B cell (primary cell): ENCODE measurements around the gene RABGAP1. TPM values are rescaled to one million over a fixed set of nuclear protein-coding genes. Genes with fewer than 3 reads are reported as not detected.

Experiments
- ATAC-seq: fragments of 200-7000 bp; cut with Tn5 transposase; one replicate; pipeline ENCODE4 v1.10.0; 2021; ENCODE audit warnings: low read depth, mild to moderate bottlenecking, moderate number of reproducible peaks, moderate library complexity
- CTCF ChIA-PET: fragments of 350-600 bp; sonication (Branson Sonifier 250); formaldehyde crosslinking; loops from one replicate; lab custom pipeline; 2021; ENCODE audit warnings: antibody characterized with exemption, inconsistent platforms; lab: Charles Lee
- POLR2A ChIA-PET: fragments of 350-600 bp; sonication (Branson Sonifier 250); formaldehyde crosslinking; loops from one replicate; lab custom pipeline; 2021; ENCODE audit warnings: antibody characterized with exemption; lab: Charles Lee
- DNase-seq: peaks from one replicate; pipeline ENCODE4 v3.0.0; 2013
- H2AFZ ChIP-seq: 2 replicates; pipeline ENCODE4 v1.6.1; 2012; ENCODE audit warnings: mild to moderate bottlenecking, low read depth, low read length; ENCODE audit not compliant: insufficient read depth, poor library complexity, severe bottlenecking
- H3K27ac ChIP-seq, 2 donors: 1 replicate in 1 of 2; 2 replicates in 1 of 2; pipeline ENCODE4 v1.5.1; 2012 to 2013; ENCODE audit warnings: low read length in 2 of 2, mild to moderate bottlenecking in 2 of 2, moderate library complexity in 1 of 2
- H3K27me3 ChIP-seq, 4 experiments: fragments of 200-600 bp in 1 of 4; sonication (generic) in 1 of 4; replicated peaks in 1 of 4; 1 replicate in 2 of 4; 2 replicates in 2 of 4; pipeline versions ENCODE4 v1.6.1 to v1.7.0; 2013 to 2016; ENCODE audit warnings: low read length in 3 of 4, mild to moderate bottlenecking in 2 of 4, mixed read lengths in 1 of 4, moderate library complexity in 1 of 4; ENCODE audit not compliant: insufficient read depth in 4 of 4, control insufficient read depth in 3 of 4; ENCODE audit errors: control extremely low read depth in 1 of 4
- H3K36me3 ChIP-seq, 2 experiments: replicated peaks in 1 of 2; 1 replicate in 1 of 2; 2 replicates in 1 of 2; pipeline versions ENCODE4 v1.6.1 to v1.7.1; 2013; ENCODE audit warnings: low read length in 1 of 2; ENCODE audit not compliant: insufficient read depth in 2 of 2, control insufficient read depth in 1 of 2; ENCODE audit errors: control extremely low read depth in 1 of 2, extremely low read depth in 1 of 2
- H3K4me1 ChIP-seq, 2 donors: fragments of 200-600 bp in 1 of 2; sonication (generic) in 1 of 2; 1 replicate in 1 of 2; 2 replicates in 1 of 2; pipeline versions ENCODE4 v1.5.1 to v1.6.1; 2013 to 2017; ENCODE audit warnings: low read length in 2 of 2; ENCODE audit not compliant: control insufficient read depth in 2 of 2, insufficient read depth in 2 of 2
- H3K4me2 ChIP-seq: replicated peaks from 2 replicates; pipeline ENCODE3; 2012; ENCODE audit warnings: mild to moderate bottlenecking, low read depth, low read length; ENCODE audit not compliant: poor library complexity, severe bottlenecking
- H3K4me3 ChIP-seq, 5 experiments: fragments of 200-600 bp in 1 of 5; sonication (generic) in 1 of 5; 1 replicate in 3 of 5; 2 replicates in 2 of 5; pipeline versions ENCODE4 v1.5.1 to v1.7.0; 2011 to 2016; ENCODE audit warnings: low read length in 4 of 5, mild to moderate bottlenecking in 4 of 5, low read depth in 2 of 5, control low read depth in 1 of 5, moderate library complexity in 1 of 5; ENCODE audit not compliant: insufficient read depth in 1 of 5; ENCODE audit errors: control extremely low read depth in 1 of 5, extremely low read depth in 1 of 5
- H3K79me2 ChIP-seq: fragments of 200-600 bp; sonication (generic); one replicate; pipeline ENCODE4 v1.6.0; 2016; ENCODE audit warnings: low read length; ENCODE audit not compliant: control insufficient read depth, insufficient read depth
- H3K9ac ChIP-seq: fragments of 200-600 bp; sonication (generic); 2 replicates; pipeline ENCODE4 v1.6.1; 2017; ENCODE audit warnings: mild to moderate bottlenecking, low read length, moderate library complexity
- H3K9me3 ChIP-seq, 3 donors: one replicate each; pipeline versions ENCODE4 v1.6.1 to v1.7.1; 2013; ENCODE audit warnings: low read length in 2 of 3; ENCODE audit not compliant: control insufficient read depth in 2 of 3, insufficient read depth in 1 of 3; ENCODE audit errors: control extremely low read depth in 1 of 3
- H4K20me1 ChIP-seq: 2 replicates; pipeline ENCODE4 v1.6.0; 2012; ENCODE audit warnings: mild to moderate bottlenecking, low read length; ENCODE audit not compliant: insufficient read depth, control insufficient read depth, poor library complexity, severe bottlenecking
- H3K27ac Mint-ChIP-seq: one replicate; pipeline ENCODE4 v1.8.0; 2021; ENCODE audit warnings: mixed read lengths
- H3K27me3 Mint-ChIP-seq: one replicate; pipeline ENCODE4 v1.8.0; 2021; ENCODE audit warnings: mixed read lengths
- H3K4me1 Mint-ChIP-seq: one replicate; pipeline ENCODE4 v1.8.0; 2021; ENCODE audit warnings: mixed read lengths
- H3K4me3 Mint-ChIP-seq: one replicate; pipeline ENCODE4 v1.8.0; 2021; ENCODE audit warnings: mixed read lengths
- H3K9me3 Mint-ChIP-seq: one replicate; pipeline ENCODE4 v1.8.0; 2022; ENCODE audit warnings: mixed read lengths; ENCODE audit not compliant: insufficient read depth
- EZH2 ChIP-seq: IDR thresholded peaks from 2 replicates; pipeline ENCODE4 v1.6.1; 2012; ENCODE audit warnings: borderline replicate concordance, low read depth, mild to moderate bottlenecking, moderate library complexity, low read length; ENCODE audit not compliant: insufficient read depth, poor library complexity, severe bottlenecking
- WGBS: methylation state at CpG from one replicate; pipeline ENCODE4 v1.1.5; 2013; ENCODE audit warnings: missing lambda C conversion rate; ENCODE audit not compliant: insufficient coverage; 5-methylcytosine and 5-hydroxymethylcytosine counted together
- intact Hi-C: fragments of 100-400 bp; cut with micrococcal nuclease; formaldehyde crosslinking; loops from one replicate; pipeline ENCODE4 v1.10.0; 2022
- polyA plus RNA-seq: library from polyadenylated mRNA; depleted of rRNA; stranded (reverse); fragments of >200 nt; gene quantifications from 2 replicates; pipeline ENCODE4 v1.2.3, GENCODE V29; 2012
- total RNA-seq, 2 donors: library from RNA; stranded (reverse); fragments of 120-200 nt in 1 of 2; gene quantifications; 1 replicate in 1 of 2; 2 replicates in 1 of 2; pipeline versions ENCODE4 v1.2.3 to v1.2.4, GENCODE V29; 2013 to 2022
- TF ChIP-seq, protein P1 (sequence below): fragments of 200-600 bp; IDR thresholded peaks from one replicate; pipeline ENCODE4 v1.8.0; 2022; ENCODE audit warnings: antibody characterized with exemption, mild to moderate bottlenecking

The RABGAP1 gene
- total and polyA plus RNA-seq, 2 donors (not counting 1 experiment from before 2014, with no cell fraction given), result 13.9 to 81.0 TPM

GRCh38 chr9:123149067-123149466 is 208.2 kb downstream of the RABGAP1 start:
- Histone ChIP-seq H3K36me3 (peaks cover 4 to 73% of the 10 kb centered on the region in 2 experiments), H3K9ac (no peak overlapping the region), H4K20me1 (no peaks in the 10 kb centered on the region), H3K4me2 (no peak overlapping the region), H3K27ac (no peak overlapping the region), H3K27me3 (no peaks in the 10 kb centered on the region), H3K79me2 (peaks cover 11% of the 10 kb centered on the region), H3K4me3 (no peak overlapping the region), H3K9me3 (no peaks in the 10 kb centered on the region), H3K4me1 (no peaks in the 10 kb centered on the region), H2AFZ (no peak overlapping the region)
- intact Hi-C loops, result no loop called here
- POLR2A ChIA-PET, result no interaction called here
- no peak for TF ChIP-seq EZH2
- TF ChIP-seq, protein P1, sequence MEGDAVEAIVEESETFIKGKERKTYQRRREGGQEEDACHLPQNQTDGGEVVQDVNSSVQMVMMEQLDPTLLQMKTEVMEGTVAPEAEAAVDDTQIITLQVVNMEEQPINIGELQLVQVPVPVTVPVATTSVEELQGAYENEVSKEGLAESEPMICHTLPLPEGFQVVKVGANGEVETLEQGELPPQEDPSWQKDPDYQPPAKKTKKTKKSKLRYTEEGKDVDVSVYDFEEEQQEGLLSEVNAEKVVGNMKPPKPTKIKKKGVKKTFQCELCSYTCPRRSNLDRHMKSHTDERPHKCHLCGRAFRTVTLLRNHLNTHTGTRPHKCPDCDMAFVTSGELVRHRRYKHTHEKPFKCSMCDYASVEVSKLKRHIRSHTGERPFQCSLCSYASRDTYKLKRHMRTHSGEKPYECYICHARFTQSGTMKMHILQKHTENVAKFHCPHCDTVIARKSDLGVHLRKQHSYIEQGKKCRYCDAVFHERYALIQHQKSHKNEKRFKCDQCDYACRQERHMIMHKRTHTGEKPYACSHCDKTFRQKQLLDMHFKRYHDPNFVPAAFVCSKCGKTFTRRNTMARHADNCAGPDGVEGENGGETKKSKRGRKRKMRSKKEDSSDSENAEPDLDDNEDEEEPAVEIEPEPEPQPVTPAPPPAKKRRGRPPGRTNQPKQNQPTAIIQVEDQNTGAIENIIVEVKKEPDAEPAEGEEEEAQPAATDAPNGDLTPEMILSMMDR, result no peak
- Mint-ChIP-seq H3K9me3 (no peaks in the 10 kb centered on the region), H3K27ac (peak overlapping the region; percentile 47), H3K4me3 (no peak overlapping the region), H3K27me3 (no peaks in the 10 kb centered on the region), H3K4me1 (no peaks in the 10 kb centered on the region)
- CTCF ChIA-PET, result no interaction called here
- DNase-seq (no peak), ATAC-seq (no peak)
- WGBS, result no CpG with 5 or more reads among the region's 1 CpG

DNA sequence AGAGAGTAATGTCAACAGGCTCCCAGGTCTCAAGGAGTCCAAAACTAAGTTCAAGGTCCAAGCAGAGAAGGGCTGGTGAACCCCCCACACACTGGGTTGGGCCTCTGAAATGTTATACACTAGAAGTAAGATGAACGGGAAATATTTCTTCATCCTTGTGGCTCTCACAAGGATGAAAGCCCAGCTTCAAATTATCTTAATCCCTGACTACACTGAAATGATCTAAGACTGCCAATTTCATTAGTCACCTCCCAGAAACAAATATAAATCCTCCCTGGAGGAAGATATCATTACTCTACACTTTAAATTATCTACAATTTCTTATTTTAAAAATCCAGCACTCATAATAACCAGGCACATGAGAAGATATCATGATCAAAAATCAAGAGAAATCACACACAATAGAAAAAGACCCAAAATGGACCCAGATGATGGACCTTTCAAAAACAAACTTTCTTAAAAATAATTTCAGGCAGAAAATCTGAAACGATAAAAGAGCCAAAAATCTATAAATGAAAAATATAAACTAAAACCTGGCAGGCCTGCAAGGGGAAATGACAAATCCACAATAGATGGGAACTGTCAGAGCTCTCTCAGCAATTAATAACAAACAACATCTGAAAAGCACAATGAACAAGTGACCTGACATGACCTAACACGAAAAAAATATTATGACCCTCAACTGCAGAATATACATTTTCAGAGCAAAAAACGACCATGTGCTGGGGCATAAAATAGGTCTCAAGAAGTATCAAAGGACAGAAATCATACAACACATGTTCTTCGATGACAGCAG is 210.1 kb downstream of the RABGAP1 start:
- Histone ChIP-seq H3K36me3 (peaks cover 14 to 82% of the 10 kb centered on the region in 2 experiments), H3K9ac (no peak overlapping the region), H3K4me3 (no peak overlapping the region), H4K20me1 (no peaks in the 10 kb centered on the region), H3K4me1 (no peaks in the 10 kb centered on the region), H2AFZ (no peak overlapping the region), H3K27me3 (no peaks in the 10 kb centered on the region), H3K4me2 (no peak overlapping the region), H3K27ac (no peak overlapping the region), H3K79me2 (peaks cover 14% of the 10 kb centered on the region), H3K9me3 (no peaks in the 10 kb centered on the region)
- ATAC-seq (no peak), DNase-seq (no peak)
- no peaks in the 10 kb centered on the region for H3K4me1 Mint-ChIP-seq
- intact Hi-C loops, result no loop called here
- H3K27ac Mint-ChIP-seq, result no peak overlapping the region
- POLR2A ChIA-PET, result interaction anchor here (0.6 kb wide), 1 partner anchor 90 kb away, joined by 3 read pairs; no protein-coding TSS in a partner anchor
- TF ChIP-seq, protein P1, result no peak
- no peak for TF ChIP-seq EZH2
- H3K27me3 Mint-ChIP-seq, result no peaks in the 10 kb centered on the region
- WGBS, result 100% methylated on average over 2 of the region's 5 CpGs
- H3K9me3 Mint-ChIP-seq, result no peaks in the 10 kb centered on the region
- CTCF ChIA-PET, result interaction anchor here (0.5 kb wide), 1 partner anchor 291 kb away, joined by 4 read pairs; no protein-coding TSS in a partner anchor
- no peak overlapping the region for H3K4me3 Mint-ChIP-seq
